Ascending aorta (tissue), 2 donors: ENCODE measurements around the gene BEST2. TPM values are rescaled to one million over a fixed set of nuclear protein-coding genes. Genes with fewer than 3 reads are reported as not detected.
A peak's percentile ranks its signal among the peaks of the same experiment; 100 is the strongest.

ENCODE experiments used
- DNase-seq, 2 donors: peaks; one replicate each; pipeline ENCODE4 v3.0.0-alpha.2; 2019; ENCODE audit warnings: low spot score in 2 of 2
- H3K27ac ChIP-seq, 2 donors: fragments of 200-600 bp; sonication (generic); one replicate each; pipeline ENCODE4 v1.5.1; 2016 to 2017; ENCODE audit warnings: mild to moderate bottlenecking in 1 of 2
- H3K27me3 ChIP-seq: fragments of 200-600 bp; sonication (generic); one replicate; pipeline ENCODE4 v1.5.1; 2017
- H3K36me3 ChIP-seq, 2 donors: fragments of 200-600 bp; sonication (generic); one replicate each; pipeline ENCODE4 v1.5.1; 2016
- H3K4me1 ChIP-seq, 2 donors: fragments of 200-600 bp; sonication (generic); one replicate each; pipeline ENCODE4 v1.5.1; 2016 to 2017; ENCODE audit warnings: mild to moderate bottlenecking in 1 of 2
- H3K4me3 ChIP-seq, 2 donors: fragments of 200-600 bp; sonication (generic); one replicate each; pipeline ENCODE4 v1.5.1; 2016 to 2017; ENCODE audit warnings: mild to moderate bottlenecking in 1 of 2
- H3K9me3 ChIP-seq, 2 donors: fragments of 200-600 bp; sonication (generic); one replicate each; pipeline ENCODE4 v1.5.1; 2016
- intact Hi-C: fragments of 100-400 bp; cut with DNase I; formaldehyde crosslinking; loops from one replicate; pipeline ENCODE4 v1.15.1; 2023
- total RNA-seq: library from RNA; depleted of rRNA; stranded (reverse); fragments of >200 nt; gene quantifications from one replicate; pipeline ENCODE4 v1.1.0, GENCODE V29; 2016
- TF ChIP-seq, protein P1 (sequence below), 3 experiments: fragments of 200-600 bp in 2 of 3; fragments of 450-650 bp in 1 of 3; sonication (generic) in 2 of 3; IDR thresholded peaks; one replicate each; pipeline ENCODE4 v1.5.1; 2016 to 2019; ENCODE audit warnings: antibody characterized with exemption in 3 of 3, mild to moderate bottlenecking in 1 of 3, moderate library complexity in 1 of 3

BEST2 gene
- total RNA-seq, 1 donor from 2014 or later: not detected

DNA sequence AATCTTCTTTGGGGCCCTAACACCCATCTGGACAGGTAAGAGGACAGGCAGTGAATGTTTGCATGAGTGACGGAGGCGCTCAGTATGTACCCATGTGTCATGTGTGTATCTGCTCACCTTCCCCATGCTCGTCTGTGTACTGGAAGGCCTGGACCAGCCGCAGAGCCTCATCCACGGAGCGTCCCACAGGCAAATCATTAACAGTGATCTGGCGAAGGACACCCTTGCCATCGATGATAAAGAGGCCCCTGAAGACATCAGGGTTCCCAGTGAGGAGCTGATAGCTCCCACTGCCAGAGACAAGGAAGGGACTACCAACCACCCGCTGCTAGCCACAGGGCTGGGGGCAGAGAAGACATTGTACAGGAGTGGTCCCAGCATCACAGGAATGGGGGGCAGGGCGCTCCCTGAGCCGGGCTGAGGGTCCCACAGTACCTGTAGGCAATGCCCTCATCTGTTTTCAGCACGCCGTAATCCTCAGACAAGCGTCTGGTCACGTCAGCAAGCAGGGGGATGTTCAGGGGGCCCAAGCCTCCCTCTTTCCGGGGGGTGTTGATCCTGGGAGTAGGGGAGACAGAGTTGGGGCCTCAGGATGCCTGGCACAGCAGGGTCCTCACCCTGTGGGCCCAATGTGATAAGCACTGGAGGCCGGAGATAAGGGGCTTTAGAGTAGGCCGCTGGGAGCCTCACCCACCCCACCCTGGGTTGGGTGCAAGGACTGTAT lies 48.3 kb downstream of the BEST2 start:
- TF ChIP-seq, protein P1, sequence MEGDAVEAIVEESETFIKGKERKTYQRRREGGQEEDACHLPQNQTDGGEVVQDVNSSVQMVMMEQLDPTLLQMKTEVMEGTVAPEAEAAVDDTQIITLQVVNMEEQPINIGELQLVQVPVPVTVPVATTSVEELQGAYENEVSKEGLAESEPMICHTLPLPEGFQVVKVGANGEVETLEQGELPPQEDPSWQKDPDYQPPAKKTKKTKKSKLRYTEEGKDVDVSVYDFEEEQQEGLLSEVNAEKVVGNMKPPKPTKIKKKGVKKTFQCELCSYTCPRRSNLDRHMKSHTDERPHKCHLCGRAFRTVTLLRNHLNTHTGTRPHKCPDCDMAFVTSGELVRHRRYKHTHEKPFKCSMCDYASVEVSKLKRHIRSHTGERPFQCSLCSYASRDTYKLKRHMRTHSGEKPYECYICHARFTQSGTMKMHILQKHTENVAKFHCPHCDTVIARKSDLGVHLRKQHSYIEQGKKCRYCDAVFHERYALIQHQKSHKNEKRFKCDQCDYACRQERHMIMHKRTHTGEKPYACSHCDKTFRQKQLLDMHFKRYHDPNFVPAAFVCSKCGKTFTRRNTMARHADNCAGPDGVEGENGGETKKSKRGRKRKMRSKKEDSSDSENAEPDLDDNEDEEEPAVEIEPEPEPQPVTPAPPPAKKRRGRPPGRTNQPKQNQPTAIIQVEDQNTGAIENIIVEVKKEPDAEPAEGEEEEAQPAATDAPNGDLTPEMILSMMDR (IDR thresholded peaks at IDR 0.05): no peak
- intact Hi-C loops: loop anchor here (10.0 kb wide), 1 partner anchor 1205 kb away; the partner anchor contains the start of gene RFX1

DNA sequence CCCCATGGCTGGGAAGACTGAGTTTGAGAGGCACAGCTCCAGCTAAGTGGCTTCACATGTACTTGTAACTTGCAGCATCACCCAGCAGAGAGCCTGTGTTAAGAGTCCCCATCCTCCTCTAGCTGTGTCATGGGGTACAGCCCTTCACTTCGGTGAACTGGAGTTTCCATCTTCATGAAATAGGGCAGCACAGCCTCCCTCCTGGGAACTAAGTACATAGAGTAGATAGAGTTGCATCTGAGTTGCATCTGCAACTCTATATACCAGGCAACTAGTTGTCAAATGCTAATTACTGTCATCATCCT lies 48.8 kb downstream of the BEST2 start:
- intact Hi-C loops: no loop called here
- H3K4me3 ChIP-seq: peak overlapping the region in 1 of 2 donors; percentile 81

More for the DNA sequence above, 48.3 kb downstream of the BEST2 start:
- peak overlapping the region in 1 of 2 donors; percentile 81 for H3K4me3 ChIP-seq
- no peak for DNase-seq
- H3K36me3 ChIP-seq: peaks cover 0 to 10% of the 10 kb centered on the region in 2 donors
- peaks cover 10 to 13% of the 10 kb centered on the region in 2 donors for H3K4me1 ChIP-seq
- H3K27me3 ChIP-seq: no peaks in the 10 kb centered on the region
- no peak overlapping the region for H3K27ac ChIP-seq
- no peaks in the 10 kb centered on the region for H3K9me3 ChIP-seq

DNA sequence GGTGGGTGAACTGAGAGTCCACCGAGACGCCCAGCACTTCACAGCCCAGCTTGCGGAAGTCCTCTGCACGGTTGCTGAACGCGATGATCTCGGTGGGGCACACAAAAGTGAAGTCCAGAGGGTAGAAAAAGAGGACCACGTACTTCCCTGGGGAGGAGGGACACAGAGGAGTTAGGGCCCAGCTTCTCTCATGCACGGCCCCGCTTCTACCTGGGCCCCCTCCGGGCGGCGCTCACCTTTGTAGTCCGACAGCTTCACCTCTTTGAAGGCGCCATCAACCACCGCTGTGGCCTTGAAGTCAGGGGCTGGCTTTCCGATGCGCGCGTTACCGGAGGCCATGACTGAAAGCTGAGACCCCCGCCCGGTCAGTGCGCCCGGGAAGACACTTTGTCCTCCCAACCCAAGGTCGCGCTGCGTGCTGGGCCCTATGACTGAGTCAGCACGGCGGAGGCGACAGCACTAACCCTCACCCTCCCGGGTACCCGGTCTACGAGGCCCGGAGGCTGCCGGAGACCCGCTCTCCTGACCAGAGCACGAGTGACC lies 49.4 kb downstream of the BEST2 start:
- Histone ChIP-seq H3K9me3 (no peaks in the 10 kb centered on the region), H3K27ac (peak overlapping the region; percentile 54 to 68), H3K36me3 (peaks cover 0 to 10% of the 10 kb centered on the region in 2 donors), H3K4me3 (peak overlapping the region; percentile 72 to 81), H3K27me3 (no peaks in the 10 kb centered on the region), H3K4me1 (peaks cover 8 to 10% of the 10 kb centered on the region in 2 donors)
- TF ChIP-seq, protein P1 (IDR thresholded peaks at IDR 0.05): no peak
- DNase-seq: no peak
- intact Hi-C loops: no loop called here

More for the DNA sequence above, 48.8 kb downstream of the BEST2 start:
- Histone ChIP-seq H3K27ac (peak overlapping the region in 1 of 2 donors; percentile 68), H3K36me3 (peaks cover 0 to 10% of the 10 kb centered on the region in 2 donors), H3K4me1 (peaks cover 10 to 13% of the 10 kb centered on the region in 2 donors), H3K9me3 (no peaks in the 10 kb centered on the region), H3K27me3 (no peaks in the 10 kb centered on the region)
- TF ChIP-seq, protein P1 (IDR thresholded peaks at IDR 0.05): no peak
- DNase-seq: no peak

DNA sequence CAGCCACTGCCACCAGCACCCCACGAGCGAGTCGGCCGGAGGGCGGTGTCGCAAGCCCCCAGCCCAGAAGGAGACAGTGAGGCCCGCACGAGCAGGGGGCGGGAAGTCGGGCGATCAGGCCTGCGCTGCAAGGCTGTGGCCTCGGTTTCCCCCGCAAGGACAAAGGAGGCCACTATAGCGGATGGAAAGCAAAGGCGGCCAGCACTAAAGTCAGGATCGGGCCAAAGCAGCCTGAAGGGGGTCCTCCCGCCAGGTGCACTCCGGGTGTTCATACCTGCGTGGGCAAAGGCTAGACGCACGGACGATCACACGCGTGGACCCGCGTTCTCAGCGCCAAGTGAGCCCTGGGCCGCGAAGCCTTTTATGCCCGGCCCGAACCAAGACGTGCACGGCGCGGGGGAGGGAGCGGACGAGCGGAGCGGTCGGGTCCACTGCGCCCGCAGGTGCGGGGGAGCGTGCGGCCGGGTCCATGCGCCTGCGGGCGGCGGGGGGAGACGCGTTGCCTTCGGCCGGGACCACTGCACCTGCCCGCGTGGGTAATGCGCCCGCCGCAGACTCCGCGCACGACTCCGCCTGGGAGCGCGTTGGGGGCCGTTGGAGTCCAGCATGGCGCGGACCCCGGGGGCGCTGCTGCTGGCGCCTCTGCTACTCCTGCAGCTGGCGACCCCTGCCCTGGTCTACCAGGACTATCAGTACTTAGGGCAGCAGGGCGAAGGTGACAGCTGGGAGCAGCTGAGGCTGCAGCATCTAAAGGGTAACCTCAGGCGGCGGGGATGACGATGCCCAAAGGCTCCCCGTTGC lies 50.1 kb downstream of the BEST2 start, which contains the start of the genes PRDX2 and THSD8:
Gene PRDX2, minus strand, starts transcription at position 335 of the 801 bp plus-strand sequence. CDS start 539 bp downstream, outside the sequence.
Gene THSD8, plus strand, starts transcription at position 604 of the 801 bp plus-strand sequence. Its CDS starts 3 bp downstream, at position 607.
- intact Hi-C loops: no loop called here
- peaks cover 0 to 10% of the 10 kb centered on the region in 2 donors for H3K36me3 ChIP-seq
- DNase-seq: peak in 1 of 2 donors; percentile 79

More for the DNA sequence above, 50.1 kb downstream of the BEST2 start, which contains the start of the genes PRDX2 and THSD8:
- H3K27me3 ChIP-seq: no peaks in the 10 kb centered on the region
- peak within 1 kb of the TSS; percentile 54 to 68 for H3K27ac ChIP-seq
- TF ChIP-seq, protein P1 (IDR thresholded peaks at IDR 0.05): peak in 1 of 3 experiments; percentile 21
- H3K4me3 ChIP-seq: peak within 1 kb of the TSS; percentile 72 to 81
- H3K4me1 ChIP-seq: peaks cover 5 to 8% of the 10 kb centered on the region in 2 donors
- no peaks in the 10 kb centered on the region for H3K9me3 ChIP-seq
